Measurements from ENCODE around the gene RBKS.

Gene RBKS

GRCh38 chr2:27843992-27844391 is 46.2 kb downstream of the RBKS start:
- TF ChIP-seq CTCF (IDR thresholded peaks at IDR 0.05; ENCODE audit: low read depth, low read length, missing control alignments) = no peak
- DNase-seq (ENCODE audit: low read depth) = no peak
- in situ Hi-C loops (cut with HindIII; ENCODE audit: low sequenced_read_pairs) = no loop called here
- H3K4me3 ChIP-seq (ENCODE audit: low read depth, low read length) = no peak overlapping the region

GRCh38 chr2:27842894-27843293 is 47.3 kb downstream of the RBKS start:
- no peak for TF ChIP-seq CTCF (IDR thresholded peaks at IDR 0.05; ENCODE audit: low read depth, low read length, missing control alignments)
- DNase-seq (ENCODE audit: low read depth) = no peak
- in situ Hi-C loops (cut with HindIII; ENCODE audit: low sequenced_read_pairs) = no loop called here
- no peak overlapping the region for H3K4me3 ChIP-seq (ENCODE audit: low read depth, low read length)

- in situ Hi-C loops (cut with HindIII; ENCODE audit: low sequenced_read_pairs) = no loop called here
- TF ChIP-seq CTCF (IDR thresholded peaks at IDR 0.05; ENCODE audit: low read depth, low read length, missing control alignments) = no peak
- H3K4me3 ChIP-seq (ENCODE audit: low read depth, low read length) = no peak overlapping the region
- DNase-seq (ENCODE audit: low read depth) = no peak
Measured at GRCh38 chr2:27839022-27839618, 51.1 kb downstream of the RBKS start.

GRCh38 chr2:27838502-27838901 is 51.7 kb downstream of the RBKS start:
- no peak overlapping the region for H3K4me3 ChIP-seq (ENCODE audit: low read depth, low read length)
- in situ Hi-C loops (cut with HindIII; ENCODE audit: low sequenced_read_pairs) = no loop called here
- TF ChIP-seq CTCF (IDR thresholded peaks at IDR 0.05; ENCODE audit: low read depth, low read length, missing control alignments) = no peak
- no peak for DNase-seq (ENCODE audit: low read depth)

- no peak for TF ChIP-seq CTCF (IDR thresholded peaks at IDR 0.05; ENCODE audit: low read depth, low read length, missing control alignments)
Measured at GRCh38 chr2:27833931-27834330, 56.3 kb downstream of the RBKS start.

GRCh38 chr2:27832396-27832795 is 57.8 kb downstream of the RBKS start:
- in situ Hi-C loops (cut with HindIII; ENCODE audit: low sequenced_read_pairs) = no loop called here
- no peak for TF ChIP-seq CTCF (IDR thresholded peaks at IDR 0.05; ENCODE audit: low read depth, low read length, missing control alignments)
- H3K4me3 ChIP-seq (ENCODE audit: low read depth, low read length) = no peak overlapping the region
- peak; percentile 84 for DNase-seq (ENCODE audit: low read depth)

More at GRCh38 chr2:27833931-27834330, 56.3 kb downstream of the RBKS start:
- in situ Hi-C loops (cut with HindIII; ENCODE audit: low sequenced_read_pairs) = no loop called here
- no peak overlapping the region for H3K4me3 ChIP-seq (ENCODE audit: low read depth, low read length)
- DNase-seq (ENCODE audit: low read depth) = no peak
